GM18951 (cell line): ENCODE data around the gene PDXK.
A peak's percentile ranks its signal among the peaks of the same experiment; 100 is the strongest.

Experiments
- POLR2A ChIP-seq: IDR thresholded peaks from 4 replicates; pipeline ENCODE4 v1.6.1; 2011; ENCODE audit warnings: mild to moderate bottlenecking; ENCODE audit not compliant: insufficient read length, insufficient read depth; ENCODE audit errors: extremely low read depth
- in situ Hi-C: fragments of 300-500 bp; cut with MboI; formaldehyde crosslinking; loops from one replicate; pipeline ENCODE4 v1.12.0; 2022; ENCODE audit warnings: low sequenced_read_pairs, mixed read lengths, inconsistent platforms; ENCODE audit not compliant: unreplicated experiment

The PDXK gene

DNA sequence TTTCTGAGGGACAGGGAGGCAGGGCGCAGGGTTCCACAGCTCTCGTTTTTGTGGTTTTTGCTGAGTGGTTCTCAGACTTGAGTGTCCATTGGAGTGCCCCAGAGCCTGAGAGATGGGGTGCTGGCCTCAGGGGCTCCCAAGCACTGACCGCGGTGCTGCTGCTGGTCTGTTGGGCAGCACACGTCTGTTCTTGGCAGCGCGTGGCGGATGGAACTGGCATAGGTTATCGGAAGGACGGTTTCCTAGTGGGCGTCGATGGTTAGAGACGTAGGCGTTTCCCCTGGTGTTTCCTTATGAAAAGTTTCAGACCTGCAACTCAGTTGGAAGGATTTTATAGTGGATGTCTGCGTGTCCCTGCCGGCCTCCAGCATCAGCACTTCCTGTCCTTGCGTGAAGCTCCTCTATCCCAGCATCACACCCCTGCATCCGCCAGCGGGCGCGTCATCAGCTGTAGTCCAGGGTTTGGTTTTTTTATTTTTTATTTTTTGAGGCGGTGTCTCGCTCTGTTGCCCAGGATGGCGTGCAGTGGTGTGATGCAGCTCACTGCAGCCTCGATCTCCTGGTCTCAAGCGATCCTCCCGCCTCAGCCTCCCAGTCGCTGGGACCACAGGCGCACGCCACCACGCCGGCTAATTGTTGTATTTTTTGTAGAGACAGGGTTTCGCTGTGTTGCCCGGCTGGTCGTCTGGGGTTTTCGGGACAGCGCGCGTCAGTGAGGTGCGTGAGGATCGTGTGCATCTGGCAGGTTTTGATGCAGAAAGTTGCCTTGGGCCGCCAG, 82.3 kb downstream of the PDXK start:
- in situ Hi-C loops = no loop called here

DNA sequence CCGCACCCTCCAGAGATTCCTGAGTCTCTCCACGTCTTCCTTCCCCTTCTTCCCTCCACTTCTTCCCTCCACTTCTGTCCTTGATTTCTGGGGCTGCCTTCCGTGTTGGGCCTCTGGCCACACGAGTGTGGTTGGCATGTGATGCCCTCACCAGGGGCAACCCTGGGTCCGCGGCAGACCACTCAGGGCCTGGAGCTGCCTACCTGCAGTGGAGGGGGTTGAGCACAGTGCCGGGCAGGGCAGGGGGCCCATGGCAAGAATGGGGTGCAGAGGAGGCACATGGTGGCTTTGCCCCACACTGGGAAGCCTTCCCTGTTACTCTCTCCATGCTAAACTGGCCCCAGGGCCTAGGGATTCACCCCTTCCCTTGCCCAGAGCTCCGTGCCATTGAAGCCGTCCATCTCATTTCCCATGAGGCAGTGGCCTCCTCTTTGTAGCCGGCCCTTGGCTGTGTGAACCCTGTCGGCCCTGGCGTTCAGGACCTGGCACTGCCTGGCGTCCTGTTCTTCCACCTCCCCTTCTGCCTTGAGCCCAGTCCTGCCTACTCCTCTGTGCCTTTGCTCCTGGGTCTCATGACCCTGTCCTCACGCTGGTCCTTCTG, 83.9 kb downstream of the PDXK start:
- in situ Hi-C loops = no loop called here
- TF ChIP-seq POLR2A = no peak

More for the DNA sequence above, 82.3 kb downstream of the PDXK start:
- TF ChIP-seq POLR2A = no peak

DNA sequence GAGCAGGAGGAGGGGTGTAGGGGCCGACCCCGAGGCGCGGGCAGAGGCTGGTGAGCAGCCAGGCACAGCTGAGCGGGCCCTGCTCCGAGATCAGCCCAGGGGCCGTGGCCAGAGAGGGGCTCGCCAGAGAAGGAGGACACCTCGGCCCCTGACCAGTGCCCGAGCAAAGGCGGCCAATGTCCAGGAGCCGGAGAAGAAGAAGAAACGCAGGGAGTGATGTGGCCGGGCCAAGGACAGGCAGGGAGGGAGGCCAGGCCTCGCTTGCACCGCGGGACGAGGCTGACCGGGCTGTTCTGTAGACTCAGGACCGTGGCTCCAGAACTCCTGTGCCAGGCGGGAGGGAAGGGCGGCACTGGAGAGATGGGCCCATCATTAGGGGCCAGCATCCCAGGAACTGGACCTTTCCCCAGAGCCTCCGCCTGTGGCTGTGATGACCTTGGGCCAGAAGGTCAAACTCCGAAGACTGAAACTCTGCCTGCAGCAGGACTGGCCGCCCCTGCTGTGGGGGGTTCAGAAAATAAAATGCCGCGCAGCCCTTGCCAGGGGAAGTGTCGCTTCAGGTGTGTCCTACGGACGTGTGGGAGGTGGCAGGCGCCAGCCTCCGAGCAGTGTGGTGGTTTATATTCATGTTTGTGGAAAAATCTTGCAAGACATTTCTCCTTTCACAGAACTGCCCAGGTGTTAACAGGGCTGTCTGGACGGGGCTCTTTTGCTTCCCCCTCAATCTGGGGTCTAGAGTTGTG, 84.8 kb downstream of the PDXK start:
- in situ Hi-C loops = no loop called here
- no peak for TF ChIP-seq POLR2A

DNA sequence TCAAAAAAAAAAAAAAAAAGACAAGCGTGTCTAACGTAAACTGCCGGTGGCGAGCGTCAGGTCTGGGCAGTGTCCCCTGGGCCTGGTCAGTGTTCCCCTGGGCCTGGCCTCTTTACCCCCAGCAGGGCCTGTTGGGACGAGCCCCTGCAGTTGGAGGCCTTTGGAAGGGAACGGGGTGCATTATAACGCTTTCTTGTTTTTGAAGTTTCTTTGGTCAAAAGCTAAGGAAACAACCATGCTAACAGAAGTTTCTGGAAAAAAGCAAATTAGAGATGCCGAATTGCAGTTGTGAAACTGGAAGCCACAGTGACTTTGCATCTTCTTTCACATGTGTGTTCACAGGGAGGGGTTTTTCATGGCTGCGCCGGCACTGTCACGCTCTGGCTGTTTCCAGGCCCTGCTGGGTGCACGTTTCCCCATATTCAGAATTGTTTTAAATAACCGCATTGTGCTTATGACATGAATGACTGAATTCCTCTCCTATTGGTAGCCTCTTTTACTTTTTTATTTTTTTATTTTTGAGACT, 86.4 kb downstream of the PDXK start:
- peak; percentile 28 for TF ChIP-seq POLR2A
- in situ Hi-C loops = no loop called here

DNA sequence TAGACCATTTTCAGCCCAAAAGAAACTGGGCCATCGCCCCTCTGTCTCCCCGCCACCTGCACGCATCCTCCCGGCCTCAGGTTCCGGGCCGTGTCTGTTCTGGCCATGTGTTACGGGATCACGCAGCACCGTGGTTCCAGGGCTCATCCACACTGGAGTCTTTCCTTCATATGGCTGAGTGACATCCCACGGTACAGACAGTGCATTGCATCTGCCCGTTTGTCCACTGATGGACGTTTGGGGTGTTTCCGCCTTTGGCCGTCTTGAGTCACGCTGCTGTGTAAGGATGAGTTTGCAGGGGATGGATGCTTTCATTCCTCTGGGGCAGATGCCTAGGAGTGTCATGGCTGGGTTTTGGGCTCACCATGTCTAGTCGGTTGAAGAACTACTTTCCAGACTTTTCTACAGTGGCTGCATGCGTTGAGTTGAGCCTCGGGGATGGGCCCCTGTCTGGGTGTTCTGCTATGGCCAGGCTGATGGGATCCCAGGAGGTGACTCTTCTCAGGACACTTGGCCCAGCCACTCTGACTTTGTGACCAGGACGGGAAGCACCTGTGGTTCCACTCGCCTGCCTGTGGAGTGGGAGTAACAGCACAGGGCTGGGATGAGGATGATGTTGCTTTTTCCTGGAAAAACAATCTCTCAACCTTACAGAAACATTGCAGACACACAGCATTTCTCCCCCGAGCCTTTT, 87.2 kb downstream of the PDXK start:
- in situ Hi-C loops = no loop called here
- TF ChIP-seq POLR2A = no peak

DNA sequence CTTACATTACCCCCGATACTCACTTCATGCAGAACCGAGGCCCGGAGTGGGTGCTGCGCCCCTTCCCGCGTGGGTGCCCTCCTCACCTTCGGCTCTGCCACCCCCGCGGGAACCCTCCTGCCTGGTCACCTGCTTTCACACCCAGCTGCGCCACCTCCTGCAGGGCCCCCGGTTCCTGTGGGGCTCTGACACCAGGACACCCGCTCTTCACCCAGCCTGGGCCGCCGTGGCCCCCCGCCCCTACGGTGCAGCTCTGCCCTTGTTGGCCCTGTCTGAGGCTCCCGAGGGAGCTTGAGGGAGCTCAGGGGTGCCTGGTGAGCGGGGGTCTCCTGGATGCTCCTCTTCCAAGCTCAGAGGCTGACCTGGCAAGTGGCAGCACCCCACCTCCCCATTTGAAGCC, 89.4 kb downstream of the PDXK start:
- no peak for TF ChIP-seq POLR2A
- in situ Hi-C loops = no loop called here

- no peak for TF ChIP-seq POLR2A
- in situ Hi-C loops = no loop called here
Measured at GRCh38 chr21:43808832-43809251, 89.9 kb downstream of the PDXK start.

DNA sequence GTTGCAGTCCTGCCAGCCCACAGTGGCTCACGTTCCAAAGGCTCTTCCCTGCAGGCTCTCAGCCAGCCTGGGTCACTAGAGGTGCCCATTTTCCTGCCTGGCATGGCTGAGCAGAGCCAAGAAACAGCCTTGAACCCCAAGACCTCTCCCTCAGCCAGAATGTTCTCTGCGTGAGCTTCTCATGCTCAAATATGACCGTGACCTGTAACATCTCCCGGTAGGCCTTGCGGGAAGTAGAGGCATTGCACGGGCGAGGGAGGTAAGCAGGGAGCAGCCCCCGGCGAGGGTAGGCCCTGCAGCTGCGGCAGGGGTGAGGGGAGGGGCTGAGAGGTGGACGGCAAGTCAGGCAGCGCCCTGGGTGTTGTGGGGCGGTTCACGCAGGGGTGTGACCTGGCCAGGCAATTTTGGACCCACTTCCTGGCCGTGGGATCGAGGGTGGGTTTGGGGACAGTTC, 90.4 kb downstream of the PDXK start:
- no peak for TF ChIP-seq POLR2A
- in situ Hi-C loops = no loop called here

GRCh38 chr21:43809853-43810504, 91.0 kb downstream of the PDXK start:
- no peak for TF ChIP-seq POLR2A
- in situ Hi-C loops = no loop called here

DNA sequence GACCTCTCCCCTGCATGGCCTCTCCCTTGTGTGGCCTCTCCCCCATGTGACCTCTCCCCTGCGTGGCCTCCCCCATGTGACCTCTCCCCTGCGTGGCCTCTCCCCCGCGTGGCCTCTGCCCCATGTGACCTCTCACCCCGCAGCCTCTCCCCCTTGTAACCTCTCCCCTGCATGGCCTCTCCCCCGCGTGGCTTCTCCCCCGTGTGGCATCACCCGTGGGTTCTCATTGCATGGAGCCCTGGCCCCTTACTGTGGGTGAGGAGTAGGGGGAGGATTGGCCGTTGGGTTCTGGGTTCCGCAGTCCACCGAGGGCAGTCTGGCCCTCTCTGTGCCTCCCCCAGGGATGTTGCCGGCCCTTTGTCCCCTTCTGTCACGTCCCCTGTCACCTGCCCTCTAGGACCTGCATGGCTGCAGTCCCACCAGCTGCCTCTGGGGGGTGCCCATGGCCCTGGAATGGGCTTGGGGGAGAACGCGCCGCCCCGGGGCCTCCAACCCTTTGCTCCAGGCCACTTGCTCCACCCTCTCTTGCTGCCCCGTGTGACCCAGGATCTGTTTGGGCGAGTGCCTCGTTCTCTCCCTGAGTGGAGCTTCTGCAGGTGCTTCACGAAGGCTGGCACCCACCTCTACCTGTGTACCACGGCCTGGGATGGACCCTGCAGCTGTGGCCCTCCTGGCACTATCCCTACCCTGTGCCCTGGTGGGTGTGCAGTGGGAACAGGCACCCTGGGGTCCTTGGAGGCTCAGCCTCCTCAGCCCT, 91.8 kb downstream of the PDXK start:
- TF ChIP-seq POLR2A = peak; percentile 29
- in situ Hi-C loops = no loop called here

DNA sequence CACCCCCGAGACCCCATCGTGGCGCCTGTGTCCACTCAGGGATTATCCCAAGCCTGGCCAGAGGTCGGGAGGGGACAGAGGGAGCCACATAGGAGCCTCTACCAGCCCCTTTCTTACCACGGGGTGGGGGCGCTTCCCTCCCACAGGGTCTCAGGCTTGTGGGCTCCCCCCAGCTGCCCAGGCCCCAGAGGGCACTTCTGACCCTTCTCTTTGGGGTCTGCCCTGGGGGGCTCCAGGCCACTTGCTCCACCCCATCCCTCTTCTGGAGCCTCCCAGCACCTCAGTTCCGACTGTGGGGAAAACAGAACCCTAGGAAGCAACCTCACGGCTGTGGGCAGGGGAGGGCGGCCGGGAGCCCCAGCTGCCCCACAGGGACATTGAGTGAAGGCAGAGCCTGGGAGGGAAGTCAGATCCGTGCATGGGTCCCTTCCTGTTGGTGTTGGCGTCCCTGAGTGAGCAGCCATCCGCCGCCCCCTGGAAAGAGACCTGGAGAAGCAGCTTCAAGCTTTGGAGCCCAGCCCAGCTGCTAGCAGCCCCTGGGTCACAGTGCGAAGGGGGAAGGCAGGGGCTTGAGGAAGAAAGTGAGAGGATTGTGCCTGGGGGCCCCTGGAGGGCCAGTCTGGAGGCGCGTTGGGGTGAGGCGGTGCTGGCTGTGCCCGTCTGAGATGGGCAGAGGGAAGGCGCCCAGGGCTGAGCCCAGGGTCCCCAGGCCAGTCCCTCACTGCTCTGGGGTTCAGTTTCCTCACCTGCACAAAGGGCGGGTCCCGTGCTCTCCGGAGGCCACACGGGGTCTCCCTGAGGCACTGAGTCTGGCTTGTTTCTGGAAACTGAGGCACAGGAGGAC, 92.6 kb downstream of the PDXK start:
- no peak for TF ChIP-seq POLR2A
- in situ Hi-C loops = no loop called here
